Tibial artery (tissue), 4 donors: ENCODE results near the gene RGS2.

ENCODE experiments used
- DNase-seq, 2 donors: peaks; one replicate each; pipeline ENCODE4 v3.0.0-alpha.2; 2019
- H3K27ac ChIP-seq, 2 donors: fragments of 200-600 bp; sonication (generic) in 1 of 2; 1 replicate in 1 of 2; 2 replicates in 1 of 2; pipeline ENCODE4 v1.5.1; 2018 to 2019; ENCODE audit warnings: mild to moderate bottlenecking in 1 of 2
- H3K27me3 ChIP-seq, 2 donors: fragments of 200-600 bp; sonication (generic) in 1 of 2; one replicate each; pipeline versions ENCODE4 v1.5.1 to v1.6.0; 2016 to 2019
- H3K36me3 ChIP-seq, 3 donors: fragments of 200-600 bp; sonication (generic) in 2 of 3; one replicate each; pipeline ENCODE4 v1.5.1; 2016 to 2019; ENCODE audit warnings: mild to moderate bottlenecking in 2 of 3
- H3K4me1 ChIP-seq, 4 donors: fragments of 200-600 bp; sonication (generic) in 2 of 4; 1 replicate in 3 of 4; 2 replicates in 1 of 4; pipeline ENCODE4 v1.5.1; 2016 to 2019
- H3K4me3 ChIP-seq, 2 donors: fragments of 200-600 bp; sonication (generic) in 1 of 2; 1 replicate in 1 of 2; 2 replicates in 1 of 2; pipeline ENCODE4 v1.5.1; 2018 to 2019; ENCODE audit warnings: mild to moderate bottlenecking in 2 of 2
- H3K9me3 ChIP-seq, 3 donors: fragments of 200-600 bp; sonication (generic) in 1 of 3; one replicate each; pipeline ENCODE4 v1.5.1; 2016 to 2019
- CTCF ChIP-seq, 2 experiments: fragments of 200-600 bp in 1 of 2; fragments of 450-650 bp in 1 of 2; IDR thresholded peaks; one replicate each; pipeline ENCODE4 v1.5.1; 2017 to 2019; ENCODE audit warnings: antibody characterized with exemption in 2 of 2, mild to moderate bottlenecking in 1 of 2, moderate library complexity in 1 of 2
- intact Hi-C: fragments of 100-400 bp; cut with DNase I; formaldehyde crosslinking; loops from one replicate; pipeline ENCODE4 v1.15.0; 2023; ENCODE audit warnings: low total_unique reads

Gene RGS2

GRCh38 chr1:192764675-192765074, 44.2 kb upstream of the RGS2 start:
- H3K27me3 ChIP-seq = no peaks in the 10 kb centered on the region
- intact Hi-C loops = no loop called here
- no peaks in the 10 kb centered on the region for H3K9me3 ChIP-seq
- H3K4me3 ChIP-seq = no peak overlapping the region
- no peak for DNase-seq
- TF ChIP-seq CTCF (IDR thresholded peaks at IDR 0.05) = no peak
- H3K4me1 ChIP-seq = no peaks in the 10 kb centered on the region
- no peaks in the 10 kb centered on the region for H3K36me3 ChIP-seq
- H3K27ac ChIP-seq = no peak overlapping the region

GRCh38 chr1:192766009-192766625, 42.7 kb upstream of the RGS2 start:
- H3K27ac ChIP-seq = no peak overlapping the region
- no peaks in the 10 kb centered on the region for H3K36me3 ChIP-seq
- no peak for TF ChIP-seq CTCF (IDR thresholded peaks at IDR 0.05)
- H3K4me1 ChIP-seq = no peaks in the 10 kb centered on the region
- H3K4me3 ChIP-seq = no peak overlapping the region
- no peaks in the 10 kb centered on the region for H3K9me3 ChIP-seq
- intact Hi-C loops = no loop called here
- no peak for DNase-seq
- no peaks in the 10 kb centered on the region for H3K27me3 ChIP-seq

- Histone ChIP-seq H3K27ac (no peak overlapping the region), H3K36me3 (no peaks in the 10 kb centered on the region), H3K27me3 (no peaks in the 10 kb centered on the region), H3K4me1 (no peaks in the 10 kb centered on the region), H3K9me3 (no peaks in the 10 kb centered on the region), H3K4me3 (no peak overlapping the region)
- intact Hi-C loops = no loop called here
- TF ChIP-seq CTCF (IDR thresholded peaks at IDR 0.05) = no peak
- no peak for DNase-seq
Observed at GRCh38 chr1:192766876-192767275, 42.0 kb upstream of the RGS2 start.

GRCh38 chr1:192767798-192768197, 41.0 kb upstream of the RGS2 start:
- intact Hi-C loops = no loop called here
- Histone ChIP-seq H3K36me3 (no peaks in the 10 kb centered on the region), H3K27ac (no peak overlapping the region), H3K9me3 (no peaks in the 10 kb centered on the region), H3K4me1 (no peaks in the 10 kb centered on the region), H3K4me3 (no peak overlapping the region), H3K27me3 (no peaks in the 10 kb centered on the region)
- DNase-seq = no peak
- TF ChIP-seq CTCF (IDR thresholded peaks at IDR 0.05) = no peak

- Histone ChIP-seq H3K4me3 (no peak overlapping the region), H3K36me3 (no peaks in the 10 kb centered on the region), H3K27me3 (no peaks in the 10 kb centered on the region), H3K27ac (no peak overlapping the region), H3K9me3 (no peaks in the 10 kb centered on the region), H3K4me1 (no peaks in the 10 kb centered on the region)
- no peak for DNase-seq
- TF ChIP-seq CTCF (IDR thresholded peaks at IDR 0.05) = no peak
- intact Hi-C loops = no loop called here
Observed at GRCh38 chr1:192768463-192768862, 40.4 kb upstream of the RGS2 start.

GRCh38 chr1:192771341-192771740, 37.5 kb upstream of the RGS2 start:
- H3K27ac ChIP-seq = no peak overlapping the region
- no peaks in the 10 kb centered on the region for H3K36me3 ChIP-seq
- H3K4me3 ChIP-seq = no peak overlapping the region
- intact Hi-C loops = no loop called here
- H3K4me1 ChIP-seq = no peaks in the 10 kb centered on the region
- no peak for TF ChIP-seq CTCF (IDR thresholded peaks at IDR 0.05)
- H3K27me3 ChIP-seq = no peaks in the 10 kb centered on the region
- no peak for DNase-seq
- no peaks in the 10 kb centered on the region for H3K9me3 ChIP-seq
